Suprapubic skin (tissue), 4 donors: Measurements from ENCODE around the gene PIWIL4.

Experiments
- CTCF ChIP-seq, 2 donors: fragments of 200-600 bp in 1 of 2; fragments of 450-650 bp in 1 of 2; sonication (generic) in 1 of 2; IDR thresholded peaks; one replicate each; pipeline ENCODE4 v1.5.1; 2016 to 2019; ENCODE audit warnings: antibody characterized with exemption in 2 of 2, mild to moderate bottlenecking in 1 of 2, moderate library complexity in 1 of 2
- POLR2A ChIP-seq, 2 donors: fragments of 450-650 bp; IDR thresholded peaks; one replicate each; pipeline ENCODE4 v1.6.1; 2017; ENCODE audit warnings: antibody characterized with exemption in 2 of 2, mild to moderate bottlenecking in 2 of 2, moderate library complexity in 2 of 2
- POLR2AphosphoS5 ChIP-seq, 3 donors: sonication (generic); formaldehyde crosslinking; IDR thresholded peaks; one replicate each; pipeline ENCODE4 v1.6.1; 2017; ENCODE audit warnings: antibody characterized with exemption in 3 of 3

- TF ChIP-seq CTCF (IDR thresholded peaks at IDR 0.05) (no peak), POLR2A (IDR thresholded peaks at IDR 0.05) (no peak), POLR2AphosphoS5 (IDR thresholded peaks at IDR 0.05) (no peak)
These were observed 20.3 kb upstream of the PIWIL4 start for GRCh38 chr11:94546886-94547285.
